Activated naive CD4-positive, alpha-beta T cell treated with anti-CD3 and anti-CD28 coated beads, Interleukin-2, amount 50 U/mL, for 16 hours (primary cell): Measurements from ENCODE around the gene TRABD2B.

Experiments
- DNase-seq: peaks from one replicate; pipeline ENCODE4 v3.0.0-alpha.2; 2020

The TRABD2B gene

DNA sequence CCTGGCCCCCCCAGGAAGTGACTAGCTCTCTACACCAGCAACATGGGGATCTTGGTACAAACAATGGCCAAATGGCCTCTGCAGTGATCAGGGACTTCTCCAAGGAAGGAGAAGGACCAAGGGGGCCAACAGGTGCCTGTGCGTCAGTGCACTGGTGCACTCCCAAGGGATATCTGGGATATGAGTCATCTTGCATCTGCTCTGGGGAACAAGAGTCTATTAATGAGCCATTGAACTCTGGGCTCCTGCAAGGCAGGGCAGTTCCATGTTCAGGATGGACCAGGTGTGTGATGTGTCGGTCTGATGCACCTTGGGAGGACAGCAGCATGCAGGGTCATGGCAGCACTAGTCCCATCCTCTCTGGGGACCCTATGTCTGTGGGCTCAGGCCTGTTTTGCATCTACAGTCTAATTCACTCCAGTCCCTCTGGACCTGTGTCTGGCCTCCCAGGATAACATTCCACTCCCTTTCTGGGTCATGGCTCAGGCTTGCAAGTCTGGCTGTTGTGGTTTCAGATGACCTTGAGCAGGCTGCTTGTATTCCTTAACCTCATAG, 125.3 kb downstream of the TRABD2B start:
- no peak for DNase-seq

DNA sequence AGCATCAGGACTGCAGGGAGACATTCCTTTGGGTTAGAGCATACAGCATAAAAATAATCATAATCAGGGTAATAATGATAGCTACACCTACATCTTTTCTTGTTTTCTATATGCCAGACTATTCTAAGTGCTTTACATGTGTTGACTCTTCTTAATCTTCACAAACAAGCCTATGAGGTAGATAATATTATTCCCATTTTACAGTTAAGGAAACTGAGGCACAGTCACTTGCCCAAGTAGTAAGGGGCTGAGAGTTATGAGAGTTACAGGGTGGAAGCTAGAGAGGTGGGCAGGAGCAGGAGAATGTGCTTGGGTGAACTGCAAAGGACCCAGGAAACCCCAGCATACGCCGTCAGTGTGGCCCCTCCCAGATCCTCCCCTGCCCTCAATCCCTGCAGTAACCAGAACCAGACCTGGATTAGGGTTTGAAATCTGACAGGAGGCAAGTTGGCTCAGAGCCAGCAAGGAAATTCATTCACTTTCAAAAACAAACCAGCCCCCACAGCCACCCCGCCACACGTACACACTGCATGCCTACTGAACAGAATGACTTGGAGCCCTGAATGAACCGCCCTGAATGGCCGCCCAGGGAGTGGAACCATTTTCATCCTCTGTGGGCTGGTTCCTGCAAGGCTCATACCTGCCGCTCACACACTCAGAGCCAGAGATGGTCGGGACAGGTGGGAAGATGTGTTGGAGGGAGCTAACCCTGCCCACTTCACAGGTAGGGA, 126.1 kb downstream of the TRABD2B start:
- no peak for DNase-seq

- no peak for DNase-seq
Observed at GRCh38 chr1:47870480-47870879, 126.7 kb downstream of the TRABD2B start.

- no peak for DNase-seq
Observed at GRCh38 chr1:47868348-47868676, 128.9 kb downstream of the TRABD2B start.

GRCh38 chr1:47867438-47868347, 129.5 kb downstream of the TRABD2B start:
- DNase-seq: no peak

DNA sequence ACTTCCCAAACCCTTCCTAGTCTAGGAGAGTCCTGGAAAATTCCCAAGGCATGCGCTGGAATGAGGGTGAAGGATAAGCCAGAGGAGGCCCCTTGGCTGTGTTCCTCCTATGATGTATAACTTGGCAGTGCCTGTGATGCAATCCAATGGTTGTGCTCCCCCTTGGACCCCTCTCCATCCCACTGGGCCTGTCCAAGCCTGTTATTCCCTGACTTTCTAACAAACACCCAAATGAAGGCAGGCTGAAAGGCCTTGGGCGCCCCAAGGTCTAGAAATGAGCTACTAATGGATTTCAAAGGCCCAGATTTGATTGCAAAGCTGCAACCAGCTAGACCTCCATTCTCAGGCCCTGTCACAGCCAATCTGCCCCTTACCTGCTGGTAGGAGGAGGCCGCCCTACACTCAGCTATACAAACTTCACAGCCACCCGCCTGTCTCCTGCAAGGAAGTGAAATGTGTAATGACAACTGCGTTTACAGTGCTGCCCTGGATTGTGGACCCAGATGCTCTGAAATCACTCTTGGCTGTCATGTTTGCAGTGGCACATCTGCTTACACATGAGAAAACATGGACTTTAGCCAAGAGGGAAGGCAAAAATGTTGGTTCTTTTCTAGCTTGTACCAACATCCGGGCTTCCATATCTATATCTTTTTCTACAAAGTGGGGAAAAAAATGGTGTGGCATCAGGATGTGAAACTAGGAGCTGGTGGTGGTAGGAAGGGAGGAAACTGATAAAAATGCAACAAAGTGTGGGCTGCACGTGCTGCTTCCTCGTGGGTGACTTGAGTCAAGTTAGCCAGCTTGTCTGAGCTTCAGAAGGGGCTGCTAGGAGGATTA, 130.4 kb downstream of the TRABD2B start:
- no peak for DNase-seq

- no peak for DNase-seq
Observed at GRCh38 chr1:47865881-47866535, 131.2 kb downstream of the TRABD2B start.

DNA sequence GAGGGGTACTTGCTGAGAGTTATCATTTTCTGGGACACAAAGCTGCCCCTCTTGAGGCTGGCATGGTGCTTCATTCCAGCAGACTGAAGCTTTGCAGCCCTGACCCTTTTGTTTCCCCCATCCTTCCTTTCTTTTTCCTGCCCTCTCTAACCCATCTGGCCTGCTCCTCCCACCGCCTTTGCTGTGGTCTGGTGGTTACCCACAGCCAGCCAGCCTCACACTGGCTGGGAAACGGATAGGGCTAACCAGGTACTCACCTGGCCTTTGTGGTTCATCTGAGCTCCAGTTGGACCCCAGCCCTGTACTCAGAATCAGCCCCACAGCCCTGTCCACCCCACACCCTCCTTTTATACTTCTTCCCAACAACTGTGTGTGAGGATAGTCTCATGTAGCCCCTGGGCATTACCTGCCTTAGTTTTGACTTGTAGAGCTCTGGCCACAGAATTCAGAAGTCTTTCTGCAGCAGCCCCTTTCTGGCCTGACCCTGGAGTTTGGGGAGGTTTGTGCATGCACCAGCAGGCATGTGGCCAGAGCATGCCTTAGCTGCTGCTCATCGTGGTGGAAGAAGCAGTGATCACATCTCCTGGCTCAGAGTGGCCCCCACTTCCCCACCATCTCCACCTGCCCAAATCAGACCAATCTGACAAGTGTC, 138.0 kb downstream of the TRABD2B start:
- no peak for DNase-seq

DNA sequence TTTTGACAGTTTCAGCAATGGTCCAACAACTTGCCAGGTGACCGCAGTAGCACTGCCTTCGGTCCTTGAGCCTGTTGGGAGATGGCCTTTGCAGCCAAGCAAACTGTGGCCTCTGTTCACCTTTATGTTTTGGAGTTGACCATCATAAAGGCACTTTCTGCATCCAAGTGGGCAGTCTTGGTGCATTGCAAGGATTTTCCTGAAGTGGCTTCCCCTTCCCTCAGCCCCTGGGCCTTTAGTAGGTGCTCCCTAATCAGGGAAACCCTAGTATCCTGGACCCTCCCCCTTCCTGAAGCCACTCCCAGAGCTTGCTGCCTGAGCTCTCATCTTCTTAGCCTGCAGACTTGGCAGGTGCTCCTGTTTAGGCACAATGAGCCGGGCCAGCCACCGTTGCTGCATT, 140.2 kb downstream of the TRABD2B start:
- DNase-seq: no peak

DNA sequence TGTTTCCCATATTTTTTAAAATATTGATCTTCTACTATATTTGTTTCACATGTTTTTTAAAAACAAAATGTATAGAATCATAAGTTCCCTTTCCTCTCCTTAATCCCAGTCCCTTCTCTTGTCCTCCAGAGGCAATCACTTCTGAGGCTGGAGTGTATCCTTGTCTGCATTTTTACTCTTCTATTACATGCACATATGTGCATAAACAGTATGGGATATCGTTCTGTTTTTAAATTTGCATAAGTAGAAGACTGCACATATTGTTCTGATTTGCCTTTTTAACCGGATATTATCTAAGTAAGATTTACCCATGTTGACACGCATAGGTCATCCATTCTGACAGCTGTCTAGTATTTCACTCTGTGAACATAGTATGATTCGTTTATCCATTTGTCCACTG, 142.0 kb downstream of the TRABD2B start:
- no peak for DNase-seq

- no peak for DNase-seq
Observed at GRCh38 chr1:47854552-47855144, 142.5 kb downstream of the TRABD2B start.

DNA sequence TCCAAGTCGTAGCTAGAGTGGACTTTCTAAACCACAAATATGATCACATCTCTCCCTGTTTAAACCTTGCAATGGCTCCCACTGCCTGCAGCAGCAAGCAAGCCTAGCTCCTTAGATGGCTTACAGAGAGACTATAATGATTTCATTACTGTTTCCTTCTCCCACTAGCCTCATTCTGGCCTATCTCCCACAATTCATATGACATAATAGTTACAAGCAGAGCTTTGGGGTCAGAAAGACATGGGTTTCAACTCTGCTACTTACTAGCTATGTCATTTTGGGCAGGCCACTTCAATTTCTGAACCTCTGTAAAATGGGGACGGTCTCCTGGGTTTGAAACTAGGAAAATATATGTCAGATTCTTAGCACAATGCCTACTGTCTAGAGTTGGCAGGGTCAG, 143.3 kb downstream of the TRABD2B start:
- no peak for DNase-seq

- no peak for DNase-seq
Observed at GRCh38 chr1:47853059-47853458, 144.1 kb downstream of the TRABD2B start.

DNA sequence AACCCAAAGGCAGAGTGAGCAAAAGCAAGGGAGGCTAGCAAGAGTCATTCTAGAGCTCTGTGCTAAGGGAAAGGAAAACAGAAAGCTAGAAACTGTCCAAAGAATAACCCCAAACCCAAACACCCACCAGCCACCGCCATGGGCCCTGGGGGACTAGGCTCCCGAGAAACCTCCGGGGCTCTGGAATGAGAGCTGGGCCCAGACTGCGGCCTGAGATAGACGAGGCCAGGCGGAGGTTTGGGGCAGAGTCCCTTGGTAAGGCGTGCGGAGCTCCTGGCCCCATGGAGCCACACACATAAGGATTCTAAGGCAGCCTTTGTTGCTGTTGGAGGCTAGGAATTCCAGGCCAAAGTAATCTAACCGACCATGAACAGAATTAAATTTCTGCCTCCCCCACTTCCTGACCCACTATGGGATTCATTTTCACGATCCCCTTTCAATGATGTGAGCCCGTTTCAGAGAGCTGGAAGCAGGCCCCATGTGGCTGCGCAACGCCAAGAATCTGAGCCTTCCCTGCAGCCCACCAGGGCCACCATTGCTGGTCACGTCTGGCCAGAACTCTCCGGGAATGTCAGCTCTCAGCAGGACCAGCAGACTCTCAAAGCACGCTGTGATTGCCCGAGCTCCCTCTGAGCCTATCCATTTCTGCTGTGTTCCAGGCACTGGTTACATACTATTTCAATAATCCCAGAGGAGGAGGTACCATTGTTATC, 145.0 kb downstream of the TRABD2B start:
- DNase-seq: no peak

DNA sequence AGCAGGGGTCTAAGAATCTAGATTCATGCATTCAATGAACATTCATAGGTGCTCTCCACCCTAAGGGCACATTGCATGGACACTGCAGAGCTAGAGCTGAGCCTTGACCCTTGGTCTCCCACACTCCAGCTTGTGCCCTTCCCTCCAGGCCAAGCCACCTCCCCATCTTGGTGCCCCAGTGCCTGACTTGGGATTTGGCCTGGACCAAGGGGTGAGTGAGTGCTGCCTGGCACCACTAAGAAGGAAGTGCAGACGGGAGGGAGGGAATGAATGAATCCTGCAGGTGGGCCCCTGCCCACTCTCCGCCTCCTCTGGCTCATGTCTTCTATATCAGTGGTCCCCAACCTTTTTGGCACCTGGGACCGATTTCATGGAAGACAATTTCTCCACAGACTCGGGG, 146.7 kb downstream of the TRABD2B start:
- no peak for DNase-seq

- no peak for DNase-seq
Observed at GRCh38 chr1:47849591-47850261, 147.5 kb downstream of the TRABD2B start.

- no peak for DNase-seq
Observed at GRCh38 chr1:47849005-47849521, 148.1 kb downstream of the TRABD2B start.

- DNase-seq: no peak
Observed at GRCh38 chr1:47847763-47848162, 149.4 kb downstream of the TRABD2B start.

GRCh38 chr1:47844558-47844955, 152.6 kb downstream of the TRABD2B start:
- no peak for DNase-seq
